Kasumi-1 (cell line): ENCODE measurements around the gene B3GNT4.
"Not testable (repeated sequence)": the region's sequence is repeated elsewhere in the genome, so short reads cannot be mapped to it uniquely, and the experiment has no call there.

Experiments
- DNase-seq, 2 experiments: peaks; one replicate each; lab custom pipeline; 2025; lab: John Stamatoyannopoulos, UW

The B3GNT4 gene

GRCh38 chr12:122215771-122216170 lies 12.3 kb downstream of the B3GNT4 start:
- no peak for DNase-seq

GRCh38 chr12:122216445-122216844 lies 12.9 kb downstream of the B3GNT4 start:
- no peak for DNase-seq

DNA sequence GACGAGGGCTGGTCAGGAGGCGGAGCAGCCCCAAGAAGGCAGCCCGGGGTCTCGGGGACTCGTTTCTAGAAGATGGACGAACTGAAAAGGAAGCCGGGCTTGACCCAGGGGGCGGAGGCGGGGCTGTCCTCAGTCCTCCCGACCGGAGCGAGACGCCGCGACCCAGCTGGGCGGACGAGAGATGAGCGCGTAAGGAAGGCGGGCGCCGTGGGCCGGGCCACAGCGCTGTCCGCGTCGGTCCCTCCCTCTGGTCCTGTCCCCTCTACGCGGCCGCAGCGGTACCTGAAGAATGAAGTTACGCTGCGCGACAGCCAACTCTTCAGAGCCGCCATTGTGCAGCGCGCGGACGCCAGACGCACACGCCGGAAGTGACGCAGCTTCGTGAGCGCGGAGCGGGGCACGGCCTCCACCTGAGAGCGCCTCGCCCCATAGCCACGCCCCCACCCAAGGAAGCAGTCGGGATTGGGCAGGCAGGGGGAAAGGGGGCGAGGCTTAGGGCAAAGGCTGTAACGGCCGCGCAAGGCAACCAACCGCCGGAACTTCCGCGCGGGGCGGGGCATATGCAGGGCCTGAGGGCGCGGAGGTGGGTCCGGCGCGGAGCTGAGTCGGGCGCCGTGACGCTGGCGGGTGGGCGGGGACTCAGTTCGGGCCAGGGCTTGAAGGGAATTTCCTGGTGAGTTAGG lies 22.3 kb downstream of the B3GNT4 start, which contains the start of gene DIABLO:
Gene DIABLO, minus strand, starts transcription at position 370 of the 683 bp plus-strand sequence. Its CDS starts 38 bp downstream, at position 332.
- DNase-seq: peak; percentile 97 to 98

GRCh38 chr12:122226366-122227125 lies 23.0 kb downstream of the B3GNT4 start:
- no peak for DNase-seq

- DNase-seq: no peak
Observed at GRCh38 chr12:122227341-122227740, 23.8 kb downstream of the B3GNT4 start.

DNA sequence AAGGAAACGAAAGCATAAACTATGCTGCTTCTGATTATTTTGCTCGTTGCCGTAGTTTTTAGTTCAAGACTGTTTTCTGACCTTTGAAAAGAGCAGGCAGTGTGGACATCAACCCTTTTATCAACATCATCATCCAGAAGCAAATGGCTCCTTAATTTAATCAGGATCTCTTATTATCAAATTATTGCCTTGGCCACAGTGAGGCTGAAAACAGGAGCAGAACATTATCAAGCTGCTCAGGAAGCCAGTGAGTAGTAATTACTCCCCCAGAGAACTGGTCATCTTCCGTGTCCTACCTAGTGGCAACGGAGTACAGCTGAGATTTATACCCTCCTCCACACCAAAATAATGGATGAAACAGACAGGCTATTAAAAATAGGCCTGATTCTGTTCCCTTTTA lies 24.6 kb downstream of the B3GNT4 start:
- no peak for DNase-seq

GRCh38 chr12:122230798-122231197 lies 27.3 kb downstream of the B3GNT4 start:
- DNase-seq: no peak

GRCh38 chr12:122232691-122233090 lies 29.2 kb downstream of the B3GNT4 start:
- DNase-seq: no peak

DNA sequence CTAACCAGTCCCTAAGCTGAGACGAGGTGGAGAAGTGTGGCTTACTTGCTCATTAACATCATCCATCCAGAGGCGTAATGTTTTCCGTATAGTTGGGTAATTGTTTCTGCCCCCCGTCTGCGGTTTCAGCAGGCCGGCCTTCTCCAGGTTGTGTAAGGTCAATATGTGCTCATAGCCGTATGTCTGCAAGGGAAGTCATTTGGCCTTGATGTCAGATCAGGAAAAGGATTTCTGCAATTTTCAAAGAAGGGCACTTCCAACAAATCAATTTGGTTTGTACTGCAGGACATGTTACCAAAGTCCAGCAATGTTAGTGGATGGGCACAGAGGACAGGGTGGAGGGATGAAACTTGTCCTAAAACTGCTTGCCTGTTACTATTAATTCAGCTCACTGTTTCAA lies 32.2 kb downstream of the B3GNT4 start:
- DNase-seq: no peak

DNA sequence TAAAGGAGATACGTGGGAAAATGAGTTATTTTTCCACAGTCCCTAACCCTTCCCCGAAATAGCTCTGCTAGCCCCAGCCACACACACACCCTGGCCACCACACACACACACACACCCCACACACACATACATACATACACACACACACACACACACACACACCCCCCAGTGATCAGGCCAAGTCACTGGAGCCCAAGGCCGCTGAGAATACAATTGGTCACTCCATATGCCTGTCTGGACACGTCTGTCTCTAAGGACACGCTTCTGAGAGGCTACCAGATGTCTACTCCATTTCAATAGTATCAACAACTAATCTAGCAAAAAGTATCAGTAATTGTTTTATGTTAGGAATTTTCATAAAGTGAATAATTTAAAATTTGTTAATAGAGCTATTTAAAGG lies 35.4 kb downstream of the B3GNT4 start:
- no peak for DNase-seq

- no peak for DNase-seq
Observed at GRCh38 chr12:122243965-122244364, 40.5 kb downstream of the B3GNT4 start.

- DNase-seq: no peak
Observed at GRCh38 chr12:122244565-122245371, 41.3 kb downstream of the B3GNT4 start.

- no peak for DNase-seq
Observed at GRCh38 chr12:122245553-122245952, 42.0 kb downstream of the B3GNT4 start.

- DNase-seq: no peak
Observed at GRCh38 chr12:122250047-122250446, 46.5 kb downstream of the B3GNT4 start.

GRCh38 chr12:122250536-122250935 lies 47.0 kb downstream of the B3GNT4 start:
- no peak for DNase-seq

GRCh38 chr12:122258462-122258861 lies 55.0 kb downstream of the B3GNT4 start:
- not testable (repeated sequence) for DNase-seq
